ENCODE data around the gene CEP89.
"Not testable (repeated sequence)": the region's sequence is repeated elsewhere in the genome, so short reads cannot be mapped to it uniquely, and the experiment has no call there.

The CEP89 gene

GRCh38 chr19:32971715-32972540 is at the start of gene CEP89, which contains the start of gene FAAP24:
TSS of gene CEP89 (minus strand) at chr19:32971958. CDS start at chr19:32971874, 84 bp downstream.
TSS of gene FAAP24 (plus strand) at chr19:32972242. CDS start at chr19:32973197, 955 bp downstream.
- DNase-seq: peak; percentile 97

- not testable (repeated sequence) for DNase-seq
Observed at GRCh38 chr19:33010891-33011290, 39.1 kb upstream of the CEP89 start.

DNA sequence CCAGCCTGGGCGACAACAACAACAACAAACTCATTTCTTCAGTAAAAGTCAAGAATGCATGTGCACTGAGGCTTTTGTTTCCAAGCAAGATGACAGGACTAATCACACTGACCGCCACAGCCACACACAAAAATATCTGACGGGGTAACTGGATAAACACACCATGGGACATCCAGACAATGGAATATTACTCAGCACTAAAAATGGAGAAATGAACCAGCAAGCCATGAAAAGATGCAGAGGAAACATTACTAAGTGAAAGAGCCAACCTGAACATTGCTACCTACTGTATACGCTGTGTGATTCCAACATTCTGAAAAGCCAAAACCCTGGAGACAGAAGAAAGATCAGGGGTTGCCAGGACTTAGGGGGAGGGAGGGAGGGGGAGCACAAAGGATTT is 37.0 kb upstream of the CEP89 start:
- DNase-seq: no peak

GRCh38 chr19:33005440-33005839 is 33.7 kb upstream of the CEP89 start:
- DNase-seq: no peak

DNA sequence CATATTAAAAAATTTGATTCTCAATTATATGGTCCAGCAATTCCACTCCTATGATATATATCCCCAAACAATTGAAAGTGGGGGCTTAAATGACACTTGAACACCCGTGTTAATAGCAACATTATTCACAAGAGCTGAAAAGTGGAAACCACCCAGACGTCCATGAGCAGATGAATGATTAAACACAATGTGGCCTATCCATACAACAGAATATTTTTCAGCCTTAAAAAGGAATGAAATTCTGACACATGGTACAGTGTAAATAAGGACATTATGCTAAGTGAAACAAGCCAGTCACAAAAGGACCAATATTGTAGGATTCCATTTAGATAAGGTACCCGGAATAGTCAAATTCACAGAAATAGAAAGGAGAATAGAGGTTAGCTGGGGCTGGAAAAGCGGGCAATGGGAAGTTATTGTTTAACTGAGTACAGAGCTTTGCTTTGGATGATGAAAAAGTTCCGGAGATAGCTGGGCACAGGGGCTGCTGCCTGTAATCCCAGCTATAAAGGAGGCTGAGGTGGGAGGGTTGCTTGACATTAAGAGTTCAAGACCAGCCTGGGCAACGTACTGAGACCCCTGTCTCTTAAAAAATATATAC is 31.8 kb upstream of the CEP89 start:
- DNase-seq: not testable (repeated sequence)

GRCh38 chr19:33002126-33002865 is 30.5 kb upstream of the CEP89 start:
- DNase-seq: not testable (repeated sequence)

GRCh38 chr19:33000910-33001309 is 29.2 kb upstream of the CEP89 start:
- no peak for DNase-seq

DNA sequence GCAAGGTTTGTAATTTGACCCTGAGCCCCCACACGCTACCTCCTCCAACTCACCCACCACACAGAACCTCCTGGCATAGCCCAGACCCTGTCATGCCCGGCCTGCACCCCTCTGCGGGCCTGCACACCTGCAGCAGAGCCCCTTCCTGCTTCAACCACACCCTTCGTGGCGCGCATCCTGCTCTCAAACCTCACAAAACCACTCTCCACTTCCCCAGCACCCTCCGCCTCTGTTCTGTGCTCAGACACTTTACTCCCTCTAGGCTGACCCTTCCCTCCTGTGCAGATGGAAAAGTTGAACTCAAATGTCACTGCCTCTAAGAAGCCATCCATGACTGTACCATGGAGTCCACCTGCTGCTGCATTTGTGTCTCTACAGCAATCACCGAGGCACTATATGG is 28.8 kb upstream of the CEP89 start:
- DNase-seq: no peak

DNA sequence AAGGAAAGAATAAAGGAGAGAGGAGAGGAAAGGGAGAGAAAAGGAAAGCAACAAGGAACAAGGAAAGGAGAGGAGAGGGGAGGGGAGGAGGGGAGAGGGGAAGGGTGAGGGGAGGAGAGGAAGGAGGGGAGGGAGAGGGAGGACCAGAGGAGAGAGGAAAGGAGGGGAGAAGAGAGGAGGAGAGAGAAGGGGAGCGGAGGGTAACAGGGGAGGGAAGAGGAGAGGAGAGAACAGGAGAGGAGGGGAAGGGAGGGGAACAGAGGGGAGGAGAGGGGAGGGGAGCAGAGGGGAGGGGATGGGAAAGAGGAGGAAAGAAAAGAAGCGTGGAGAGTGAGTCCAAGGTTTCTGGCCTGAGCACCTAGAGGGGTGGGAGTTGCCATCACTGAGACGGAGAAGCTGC is 27.0 kb upstream of the CEP89 start:
- DNase-seq: no peak

DNA sequence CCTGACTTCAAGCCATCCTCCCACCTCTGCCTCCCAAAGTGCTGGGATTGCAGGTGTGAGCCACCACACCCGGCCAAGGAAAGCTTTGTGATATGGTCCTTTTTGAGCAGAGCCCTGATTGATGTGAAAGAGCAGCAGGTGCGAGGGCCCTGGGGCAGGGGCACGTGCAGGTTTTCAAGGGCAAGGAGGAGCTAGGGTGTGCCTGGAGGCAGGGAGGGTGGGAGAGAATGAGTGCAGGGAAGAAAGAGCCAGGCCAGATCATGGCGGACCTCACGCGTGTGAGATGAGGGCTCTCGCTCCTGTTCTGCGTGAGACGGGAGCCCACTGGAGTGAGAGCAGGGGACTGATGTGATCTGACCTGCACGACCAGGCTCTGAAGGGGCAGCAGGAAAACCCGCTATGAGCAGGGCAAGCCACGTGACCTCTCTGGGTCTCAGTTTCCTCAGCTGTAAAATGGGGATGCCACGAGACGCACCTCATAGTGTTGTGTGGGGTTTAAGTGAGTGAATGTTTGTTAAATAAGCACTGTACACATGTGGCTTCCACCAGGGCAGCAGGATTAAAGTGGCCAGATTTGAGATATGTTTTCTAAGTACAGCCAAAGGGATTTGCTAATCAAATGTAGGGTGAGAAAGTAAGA is 26.1 kb upstream of the CEP89 start:
- no peak for DNase-seq

GRCh38 chr19:32997061-32997464 is 25.3 kb upstream of the CEP89 start:
- not testable (repeated sequence) for DNase-seq

- not testable (repeated sequence) for DNase-seq
Observed at GRCh38 chr19:32995966-32996365, 24.2 kb upstream of the CEP89 start.

GRCh38 chr19:32988724-32989123 is 17.0 kb upstream of the CEP89 start:
- DNase-seq: no peak

DNA sequence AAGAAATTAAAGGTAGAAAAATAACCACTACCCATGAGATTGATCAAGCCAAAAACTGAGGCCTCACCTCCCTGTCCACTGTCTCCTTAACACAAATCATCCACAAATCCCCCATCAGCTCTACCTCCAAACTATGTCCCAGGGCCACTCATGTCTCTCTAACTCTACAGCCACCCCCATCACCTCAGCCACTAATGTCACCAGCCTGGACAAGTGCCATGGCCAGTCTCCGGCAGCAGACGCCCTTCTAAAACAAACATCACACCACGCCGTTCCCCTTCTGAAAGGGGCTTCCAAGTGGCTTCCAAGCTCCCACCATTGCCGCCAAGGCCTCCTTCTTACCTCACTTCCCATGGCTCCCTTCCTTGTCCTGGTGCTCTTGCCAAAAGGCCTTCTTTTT is 16.5 kb upstream of the CEP89 start:
- DNase-seq: not testable (repeated sequence)

GRCh38 chr19:32982488-32982887 is 10.7 kb upstream of the CEP89 start:
- DNase-seq: not testable (repeated sequence)

- not testable (repeated sequence) for DNase-seq
Observed at GRCh38 chr19:32979807-32980206, 8.0 kb upstream of the CEP89 start.

GRCh38 chr19:32977813-32978212 is 6.1 kb upstream of the CEP89 start:
- DNase-seq: not testable (repeated sequence)

DNA sequence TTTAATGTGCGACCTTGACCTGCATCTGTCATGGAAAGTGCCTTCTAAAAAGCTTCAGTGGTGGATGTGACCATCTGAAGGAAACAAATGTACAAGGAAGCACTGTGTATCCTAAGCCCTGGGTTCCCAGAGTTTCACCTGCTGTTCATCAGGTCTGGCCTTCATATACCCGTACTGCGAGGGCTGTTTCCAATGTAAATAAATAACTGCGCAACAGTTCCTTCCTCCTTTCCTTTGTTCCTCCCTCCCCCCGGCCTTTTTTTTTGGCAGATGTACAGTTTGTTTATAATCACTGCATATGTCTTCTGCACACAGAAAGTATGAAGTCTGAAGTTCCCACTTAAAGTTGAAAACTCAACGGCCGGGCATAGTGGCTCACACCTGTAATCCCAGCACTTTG is 5.5 kb upstream of the CEP89 start:
- DNase-seq: no peak

DNA sequence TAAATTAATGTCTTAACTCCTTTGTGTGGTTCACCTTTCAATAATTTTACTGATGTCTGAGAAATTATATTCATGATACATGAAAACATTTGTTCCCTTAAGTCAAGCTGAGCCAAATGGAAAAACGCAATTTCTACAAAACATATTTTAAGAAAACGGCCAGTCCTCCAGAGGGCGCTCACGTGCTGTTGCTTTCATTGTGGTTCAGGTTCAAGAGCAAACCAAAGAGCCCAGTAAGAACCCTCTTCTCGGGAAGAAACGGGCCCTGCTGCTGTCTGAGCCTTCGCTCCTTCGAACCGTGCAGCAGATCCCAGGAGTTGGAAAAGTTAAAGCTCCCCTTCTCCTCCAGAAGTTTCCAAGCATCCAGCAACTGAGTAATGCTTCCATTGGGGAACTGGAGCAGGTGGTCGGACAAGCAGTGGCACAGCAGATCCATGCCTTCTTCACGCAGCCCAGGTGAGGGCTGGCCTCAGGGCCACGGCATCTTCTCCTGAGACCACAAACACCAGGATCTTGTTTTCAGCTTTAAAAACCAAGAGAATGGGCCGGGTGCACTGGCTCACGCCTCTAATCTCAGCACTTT is 4.6 kb upstream of the CEP89 start:
- peak; percentile 90 for DNase-seq

DNA sequence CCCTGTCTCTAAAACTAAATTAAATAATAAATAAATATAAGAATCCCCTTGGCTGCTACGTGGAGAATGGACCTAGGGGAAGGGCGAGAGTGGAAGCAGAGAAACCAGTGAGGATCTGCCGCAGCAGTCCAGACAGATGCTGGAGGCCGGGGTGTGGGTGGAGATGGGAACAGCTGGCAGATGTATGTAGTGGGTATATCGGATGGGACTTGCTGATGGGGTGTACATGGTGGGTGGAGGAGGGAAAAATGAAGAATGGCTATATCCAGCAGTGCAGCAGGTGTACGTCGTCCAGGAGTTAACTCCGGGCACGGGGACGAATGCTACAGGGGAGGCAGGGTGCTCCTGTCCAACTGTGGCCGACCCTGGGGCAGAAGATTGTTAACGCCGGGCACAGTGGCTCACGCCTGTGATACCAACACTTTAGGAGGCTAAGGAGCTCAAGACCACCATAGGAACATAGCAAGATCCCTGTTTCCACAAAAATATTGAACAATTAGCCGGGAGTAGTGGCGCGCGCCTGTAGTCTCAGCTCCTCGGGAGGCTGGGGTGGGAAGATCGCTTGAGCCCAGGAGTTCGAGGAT is 654 bp downstream of the CEP89 start:
- no peak for DNase-seq

- DNase-seq: no peak
Observed at GRCh38 chr19:32969549-32969948, 2.2 kb downstream of the CEP89 start.

DNA sequence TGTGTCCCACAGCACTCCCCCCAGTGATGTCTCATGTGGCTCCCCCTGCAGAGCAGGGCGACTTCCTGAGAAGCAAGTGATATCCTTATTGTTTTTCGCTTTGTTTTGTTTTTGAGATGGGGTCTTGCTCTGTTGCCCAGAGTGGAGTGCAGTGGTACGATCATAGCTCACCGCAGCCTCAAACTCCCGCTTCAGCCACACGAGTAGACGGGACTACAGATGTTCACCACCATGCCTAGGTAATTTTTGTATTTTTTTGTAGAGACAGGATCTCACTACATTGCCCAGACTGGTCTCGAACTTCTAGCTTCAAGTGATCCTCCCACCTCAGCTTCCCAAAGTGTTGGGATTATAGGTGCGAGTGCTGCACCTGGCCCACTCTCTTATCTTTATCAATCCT is 5.0 kb downstream of the CEP89 start:
- no peak for DNase-seq
